HL-60 (cell line): ENCODE results near the gene MSI2.

Experiments used
- CTCF ChIP-seq: IDR thresholded peaks from one replicate; pipeline ENCODE4 v1.5.1; 2011; ENCODE audit warnings: low read length, control low read depth, inconsistent platforms; ENCODE audit not compliant: insufficient read depth
- GABPA ChIP-seq: IDR thresholded peaks from 2 replicates; pipeline ENCODE4 v1.6.1; 2012; ENCODE audit warnings: low read depth
- POLR2AphosphoS5 ChIP-seq: IDR thresholded peaks from 2 replicates; pipeline ENCODE4 v1.6.1; 2012; ENCODE audit warnings: low read depth
- REST ChIP-seq: IDR thresholded peaks from 2 replicates; pipeline ENCODE4 v1.6.1; 2012; ENCODE audit warnings: low read depth; ENCODE audit not compliant: insufficient replicate concordance
- SPI1 ChIP-seq: IDR thresholded peaks from 2 replicates; pipeline ENCODE4 v1.6.1; 2012; ENCODE audit warnings: low read depth, mild to moderate bottlenecking, borderline replicate concordance

- TF ChIP-seq CTCF (no peak), REST (no peak), POLR2AphosphoS5 (no peak), GABPA (no peak), SPI1 (no peak)
Observed at GRCh38 chr17:57569853-57570252, 313.5 kb downstream of the MSI2 start.
